A673 (cell line): ENCODE results near the gene ELAPOR1.

Experiments
- EZH2 ChIP-seq: fragments of 200-600 bp; sonication (generic); IDR thresholded peaks from 2 replicates; pipeline ENCODE4 v1.6.1; 2017; ENCODE audit warnings: borderline replicate concordance, low read depth, mild to moderate bottlenecking, mixed read lengths, antibody characterized with exemption, low read length; ENCODE audit not compliant: poor library complexity, severe bottlenecking
- TF ChIP-seq, protein P1 (sequence below): fragments of 300-800, 200-600 bp; sonication (generic); conservative IDR thresholded peaks from 2 replicates; pipeline ENCODE4 v1.5.1; 2017; ENCODE audit warnings: low read depth, mild to moderate bottlenecking, antibody characterized with exemption, low read length, moderate library complexity, mixed read lengths

DNA sequence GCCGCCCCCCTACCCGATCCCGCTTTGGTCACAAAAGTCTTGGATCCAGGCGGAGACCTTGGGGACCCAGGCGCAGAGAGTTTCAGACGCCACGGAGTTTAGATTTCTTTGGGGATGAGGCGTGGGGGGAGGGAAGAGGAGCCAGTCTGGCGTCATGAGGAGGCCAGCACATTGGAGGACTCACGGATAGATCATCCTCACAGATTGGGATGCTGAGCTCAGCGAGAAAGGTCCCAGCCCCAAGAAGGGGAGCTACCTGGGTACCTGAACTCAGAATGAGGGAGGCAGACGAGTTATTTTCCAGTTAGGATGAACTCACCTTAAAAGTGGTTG, 393 bp downstream of the ELAPOR1 start:
- TF ChIP-seq, protein P1, sequence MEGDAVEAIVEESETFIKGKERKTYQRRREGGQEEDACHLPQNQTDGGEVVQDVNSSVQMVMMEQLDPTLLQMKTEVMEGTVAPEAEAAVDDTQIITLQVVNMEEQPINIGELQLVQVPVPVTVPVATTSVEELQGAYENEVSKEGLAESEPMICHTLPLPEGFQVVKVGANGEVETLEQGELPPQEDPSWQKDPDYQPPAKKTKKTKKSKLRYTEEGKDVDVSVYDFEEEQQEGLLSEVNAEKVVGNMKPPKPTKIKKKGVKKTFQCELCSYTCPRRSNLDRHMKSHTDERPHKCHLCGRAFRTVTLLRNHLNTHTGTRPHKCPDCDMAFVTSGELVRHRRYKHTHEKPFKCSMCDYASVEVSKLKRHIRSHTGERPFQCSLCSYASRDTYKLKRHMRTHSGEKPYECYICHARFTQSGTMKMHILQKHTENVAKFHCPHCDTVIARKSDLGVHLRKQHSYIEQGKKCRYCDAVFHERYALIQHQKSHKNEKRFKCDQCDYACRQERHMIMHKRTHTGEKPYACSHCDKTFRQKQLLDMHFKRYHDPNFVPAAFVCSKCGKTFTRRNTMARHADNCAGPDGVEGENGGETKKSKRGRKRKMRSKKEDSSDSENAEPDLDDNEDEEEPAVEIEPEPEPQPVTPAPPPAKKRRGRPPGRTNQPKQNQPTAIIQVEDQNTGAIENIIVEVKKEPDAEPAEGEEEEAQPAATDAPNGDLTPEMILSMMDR: no peak
- no peak for TF ChIP-seq EZH2
